GM13976 (cell line): ENCODE measurements around the gene FGF6.

Experiments
- DNase-seq: peaks from one replicate; pipeline ENCODE4 v3.0.0; 2012; ENCODE audit warnings: low spot score
- CTCF ChIP-seq: IDR thresholded peaks from 2 replicates; pipeline ENCODE4 v1.5.1; 2012; ENCODE audit warnings: borderline replicate concordance, mild to moderate bottlenecking; ENCODE audit not compliant: insufficient read depth; ENCODE audit errors: extremely low read depth, missing control alignments, control extremely low read depth
- in situ Hi-C: fragments of 300-500 bp; cut with MboI; formaldehyde crosslinking; loops from one replicate; pipeline ENCODE4 v1.12.0; 2022; ENCODE audit warnings: low sequenced_read_pairs, mixed read lengths, inconsistent platforms; ENCODE audit not compliant: unreplicated experiment

FGF6 gene

GRCh38 chr12:4433745-4434058 lies 11.9 kb downstream of the FGF6 start:
- in situ Hi-C loops: no loop called here
- TF ChIP-seq CTCF: no peak

GRCh38 chr12:4432878-4433744 lies 12.5 kb downstream of the FGF6 start:
- no peak for TF ChIP-seq CTCF
- DNase-seq: no peak
- in situ Hi-C loops: no loop called here

More at GRCh38 chr12:4433745-4434058, 11.9 kb downstream of the FGF6 start:
- no peak for DNase-seq

GRCh38 chr12:4431866-4432265 lies 13.7 kb downstream of the FGF6 start:
- in situ Hi-C loops: no loop called here
- no peak for DNase-seq

GRCh38 chr12:4431436-4431835 lies 14.2 kb downstream of the FGF6 start:
- in situ Hi-C loops: no loop called here
- no peak for DNase-seq
- no peak for TF ChIP-seq CTCF

More at GRCh38 chr12:4431866-4432265, 13.7 kb downstream of the FGF6 start:
- no peak for TF ChIP-seq CTCF

GRCh38 chr12:4424422-4424821 lies 21.2 kb downstream of the FGF6 start:
- peak; percentile 6 for DNase-seq
- in situ Hi-C loops: no loop called here
- TF ChIP-seq CTCF: no peak

GRCh38 chr12:4423528-4424195 lies 22.0 kb downstream of the FGF6 start:
- TF ChIP-seq CTCF: no peak
- peak; percentile 7 for DNase-seq
- in situ Hi-C loops: no loop called here
